GM19193 (cell line): Measurements from ENCODE around the gene CRISP1.

Experiments used
- POLR2A ChIP-seq: IDR thresholded peaks from 4 replicates; pipeline ENCODE4 v1.6.1; 2011; ENCODE audit not compliant: insufficient read depth, insufficient read length; ENCODE audit errors: extremely low read depth

CRISP1 gene

GRCh38 chr6:49849213-49849907 lies 17.0 kb downstream of the CRISP1 start:
- no peak for TF ChIP-seq POLR2A

GRCh38 chr6:49847673-49848072 lies 18.7 kb downstream of the CRISP1 start:
- TF ChIP-seq POLR2A: no peak

- no peak for TF ChIP-seq POLR2A
These were observed 19.3 kb downstream of the CRISP1 start for GRCh38 chr6:49847014-49847413.

GRCh38 chr6:49841424-49841823 lies 24.9 kb downstream of the CRISP1 start:
- TF ChIP-seq POLR2A: no peak

- no peak for TF ChIP-seq POLR2A
These were observed 26.4 kb downstream of the CRISP1 start for GRCh38 chr6:49839957-49840356.

GRCh38 chr6:49839162-49839561 lies 27.2 kb downstream of the CRISP1 start:
- TF ChIP-seq POLR2A: no peak

- no peak for TF ChIP-seq POLR2A
These were observed 31.2 kb downstream of the CRISP1 start for GRCh38 chr6:49835140-49835539.

- TF ChIP-seq POLR2A: no peak
These were observed 32.9 kb downstream of the CRISP1 start for GRCh38 chr6:49833386-49833785.

- no peak for TF ChIP-seq POLR2A
These were observed 39.5 kb downstream of the CRISP1 start for GRCh38 chr6:49826743-49827406.

GRCh38 chr6:49815166-49815565 lies 51.2 kb downstream of the CRISP1 start:
- TF ChIP-seq POLR2A: no peak

- no peak for TF ChIP-seq POLR2A
These were observed 53.1 kb downstream of the CRISP1 start for GRCh38 chr6:49813248-49813647.

- TF ChIP-seq POLR2A: no peak
These were observed 60.2 kb downstream of the CRISP1 start for GRCh38 chr6:49806145-49806544.

- TF ChIP-seq POLR2A: no peak
These were observed 61.1 kb downstream of the CRISP1 start for GRCh38 chr6:49805246-49805645.

- no peak for TF ChIP-seq POLR2A
These were observed 64.8 kb downstream of the CRISP1 start for GRCh38 chr6:49801525-49801924.

GRCh38 chr6:49799090-49799489 lies 67.2 kb downstream of the CRISP1 start:
- no peak for TF ChIP-seq POLR2A

- TF ChIP-seq POLR2A: no peak
These were observed 76.0 kb downstream of the CRISP1 start for GRCh38 chr6:49790341-49790740.

GRCh38 chr6:49787176-49787575 lies 79.2 kb downstream of the CRISP1 start, which contains the start of gene PGK2:
Gene PGK2 (minus strand): TSS chr6:49787285. CDS start chr6:49787187, 98 bp downstream.
- no peak for TF ChIP-seq POLR2A

- no peak for TF ChIP-seq POLR2A
These were observed 82.1 kb downstream of the CRISP1 start for GRCh38 chr6:49784272-49784671.
